Caco-2 (cell line): Measurements from ENCODE around the gene SLC22A7. TPM values are rescaled to one million over a fixed set of nuclear protein-coding genes. Genes with fewer than 3 reads are reported as not detected.

Source experiments
- BruUV-seq: library from RNA; stranded (reverse); fragments of 400-500 nt; replicated peaks from 2 replicates; lab custom pipeline; 2021; lab: Mats Ljungman, UMichigan
- CTCF ChIA-PET: fragments of 300-600 bp; sonication (Branson Sonifier 250); formaldehyde crosslinking; loops from one replicate; lab custom pipeline; 2022; ENCODE audit warnings: antibody characterized with exemption; lab: Charles Lee
- POLR2A ChIA-PET: fragments of 300-600 bp; sonication (Branson Sonifier 250); formaldehyde crosslinking; loops from one replicate; lab custom pipeline; 2022; ENCODE audit warnings: antibody characterized with exemption; lab: Charles Lee
- DNase-seq, 2 experiments: peaks; one replicate each; pipeline versions ENCODE4 v3.0.0 to v3.0.0-alpha.2; 2020 to 2022
- H3K27me3 ChIP-seq: replicated peaks from 2 replicates; pipeline ENCODE4 v1.6.0; 2011; ENCODE audit warnings: low read length; ENCODE audit not compliant: control insufficient read depth, insufficient read depth
- H3K36me3 ChIP-seq: 2 replicates; pipeline ENCODE4 v1.5.1; 2011; ENCODE audit warnings: low read length; ENCODE audit not compliant: control insufficient read depth, insufficient read depth
- H3K4me1 ChIP-seq: fragments of 250-450 bp; sonication (Bioruptor Pico); 2 replicates; pipeline ENCODE4 v1.5.1; 2020; ENCODE audit warnings: mild to moderate bottlenecking
- H3K4me3 ChIP-seq: 2 replicates; pipeline ENCODE4 v1.5.1; 2011; ENCODE audit warnings: low read depth, mild to moderate bottlenecking, control low read depth, low read length
- H3K9me3 ChIP-seq: fragments of 250-450 bp; sonication (Bioruptor Pico); 2 replicates; pipeline ENCODE4 v1.5.1; 2020; ENCODE audit warnings: mild to moderate bottlenecking, moderate library complexity
- H3K27ac Mint-ChIP-seq: one replicate; pipeline ENCODE4 v1.8.0; 2022; ENCODE audit warnings: mixed read lengths; ENCODE audit not compliant: unreplicated experiment
- H3K27me3 Mint-ChIP-seq: one replicate; pipeline ENCODE4 v1.8.0; 2022; ENCODE audit warnings: mixed read lengths; ENCODE audit not compliant: insufficient read depth, unreplicated experiment
- H3K36me3 Mint-ChIP-seq: one replicate; pipeline ENCODE4 v1.8.0; 2022; ENCODE audit warnings: mild to moderate bottlenecking, mixed read lengths; ENCODE audit not compliant: insufficient read depth, unreplicated experiment
- H3K4me1 Mint-ChIP-seq: one replicate; pipeline ENCODE4 v1.8.0; 2022; ENCODE audit warnings: low read depth, mixed read lengths; ENCODE audit not compliant: unreplicated experiment
- H3K4me3 Mint-ChIP-seq: one replicate; pipeline ENCODE4 v1.8.0; 2022; ENCODE audit warnings: mild to moderate bottlenecking, moderate library complexity, mixed read lengths; ENCODE audit not compliant: unreplicated experiment
- H3K9me3 Mint-ChIP-seq: one replicate; pipeline ENCODE4 v1.8.0; 2022; ENCODE audit warnings: mixed read lengths; ENCODE audit not compliant: unreplicated experiment
- CTCF ChIP-seq, 2 experiments: fragments of 200-600 bp in 1 of 2; IDR thresholded peaks; 1 replicate in 1 of 2; 2 replicates in 1 of 2; pipeline versions ENCODE4 v1.5.1 to v1.8.0; 2011 to 2022; ENCODE audit warnings: antibody characterized with exemption in 1 of 2, control low read depth in 1 of 2, inconsistent platforms in 1 of 2, low read depth in 1 of 2, low read length in 1 of 2, mild to moderate bottlenecking in 1 of 2, moderate library complexity in 1 of 2; ENCODE audit not compliant: insufficient read depth in 1 of 2, severe bottlenecking in 1 of 2, unreplicated experiment in 1 of 2
- intact Hi-C: fragments of 100-400 bp; cut with micrococcal nuclease; formaldehyde crosslinking; loops from one replicate; pipeline ENCODE4 v1.10.0; 2022; ENCODE audit not compliant: unreplicated experiment
- total RNA-seq: library from RNA; stranded (reverse); gene quantifications from 2 replicates; pipeline ENCODE4 v1.2.3, GENCODE V29; 2022

The SLC22A7 gene
- total RNA-seq, 1 experiment from 2014 or later: not detected

GRCh38 chr6:43284991-43285781 lies 12.9 kb upstream of the SLC22A7 start:
- no peaks in the 10 kb centered on the region for H3K9me3 Mint-ChIP-seq
- H3K4me1 Mint-ChIP-seq: peaks cover 17% of the 10 kb centered on the region
- no peak overlapping the region for H3K4me3 Mint-ChIP-seq
- no peaks in the 10 kb centered on the region for H3K36me3 ChIP-seq
- intact Hi-C loops: no loop called here
- no peaks in the 10 kb centered on the region for H3K27me3 ChIP-seq
- ChIA-PET POLR2A (no interaction called here), CTCF (no interaction called here)
- no peaks in the 10 kb centered on the region for H3K36me3 Mint-ChIP-seq
- H3K27me3 Mint-ChIP-seq: no peaks in the 10 kb centered on the region
- H3K9me3 ChIP-seq: no peaks in the 10 kb centered on the region
- no peak overlapping the region for H3K27ac Mint-ChIP-seq
- H3K4me1 ChIP-seq: peaks cover 14% of the 10 kb centered on the region
- H3K4me3 ChIP-seq: no peak overlapping the region
- no peak for TF ChIP-seq CTCF (IDR thresholded peaks at IDR 0.05; ENCODE audit: insufficient read depth in 1 of 2, low read depth in 1 of 2, low read length in 1 of 2, severe bottlenecking in 1 of 2, unreplicated experiment in 1 of 2)
- DNase-seq: no peak
- no TSS peak for BruUV-seq

GRCh38 chr6:43285832-43286231 lies 12.2 kb upstream of the SLC22A7 start:
- no peak for DNase-seq
- Mint-ChIP-seq H3K4me3 (no peak overlapping the region), H3K9me3 (no peaks in the 10 kb centered on the region), H3K36me3 (no peaks in the 10 kb centered on the region), H3K4me1 (peaks cover 11% of the 10 kb centered on the region), H3K27ac (no peak overlapping the region), H3K27me3 (no peaks in the 10 kb centered on the region)
- no peaks in the 10 kb centered on the region for H3K36me3 ChIP-seq
- H3K9me3 ChIP-seq: no peaks in the 10 kb centered on the region
- POLR2A ChIA-PET: no interaction called here
- H3K4me3 ChIP-seq: no peak overlapping the region
- H3K4me1 ChIP-seq: peaks cover 7% of the 10 kb centered on the region
- CTCF ChIA-PET: interaction anchor here (1.8 kb wide), 1 partner anchor 57 kb away, joined by 19 read pairs; the partner anchor contains the start of gene DNPH1
- TF ChIP-seq CTCF (IDR thresholded peaks at IDR 0.05; ENCODE audit: insufficient read depth in 1 of 2, low read depth in 1 of 2, low read length in 1 of 2, severe bottlenecking in 1 of 2, unreplicated experiment in 1 of 2): no peak
- intact Hi-C loops: no loop called here
- H3K27me3 ChIP-seq: no peaks in the 10 kb centered on the region
- BruUV-seq: no TSS peak

GRCh38 chr6:43286456-43286979 lies 11.5 kb upstream of the SLC22A7 start:
- Mint-ChIP-seq H3K27me3 (no peaks in the 10 kb centered on the region), H3K9me3 (no peaks in the 10 kb centered on the region), H3K4me1 (peaks cover 4% of the 10 kb centered on the region), H3K27ac (no peak overlapping the region), H3K4me3 (no peak overlapping the region), H3K36me3 (no peaks in the 10 kb centered on the region)
- TF ChIP-seq CTCF (IDR thresholded peaks at IDR 0.05; ENCODE audit: insufficient read depth in 1 of 2, low read depth in 1 of 2, low read length in 1 of 2, severe bottlenecking in 1 of 2, unreplicated experiment in 1 of 2): no peak
- Histone ChIP-seq H3K9me3 (no peaks in the 10 kb centered on the region), H3K4me3 (no peak overlapping the region), H3K4me1 (peaks cover 5% of the 10 kb centered on the region; the same call in 1 of the 2 replicates), H3K36me3 (no peaks in the 10 kb centered on the region), H3K27me3 (no peaks in the 10 kb centered on the region)
- POLR2A ChIA-PET: interaction anchor here (0.8 kb wide), 1 partner anchor 57 kb away, joined by 3 read pairs; the partner anchor contains the start of gene DNPH1
- intact Hi-C loops: no loop called here
- CTCF ChIA-PET: interaction anchor here (1.1 to 1.8 kb wide), 3 partner anchors 19 to 57 kb away, joined by 3 to 19 read pairs (median 17); partner anchors contain the start of gene DNPH1
- BruUV-seq: no TSS peak
- DNase-seq: no peak
